ENCODE results near the gene KDM4D.

- TF ChIP-seq EZH2phosphoT487 (conservative IDR thresholded peaks at IDR 0.05; ENCODE audit: low read length) (no peak), CTCF (IDR thresholded peaks at IDR 0.05; ENCODE audit: insufficient read depth, low read length, poor library complexity, severe bottlenecking) (no peak)
Observed at GRCh38 chr11:95042239-95042638, 68.7 kb downstream of the KDM4D start.

Data from SU-DHL-6 (cell line).